Tibial nerve (tissue), 3 donors: ENCODE data around the gene ADGRF5.

Experiments used
- POLR2A ChIP-seq, 2 donors: fragments of 450-650 bp; IDR thresholded peaks; one replicate each; pipeline ENCODE4 v1.6.1; 2017; ENCODE audit warnings: antibody characterized with exemption in 2 of 2, mild to moderate bottlenecking in 2 of 2, moderate library complexity in 2 of 2
- TF ChIP-seq, protein P1 (sequence below), 5 experiments: fragments of 200-600 bp in 3 of 5; fragments of 450-650 bp in 2 of 5; sonication (generic) in 3 of 5; IDR thresholded peaks; one replicate each; pipeline ENCODE4 v1.5.1; 2016 to 2019; ENCODE audit warnings: antibody characterized with exemption in 5 of 5, mild to moderate bottlenecking in 3 of 5, moderate library complexity in 2 of 5

DNA sequence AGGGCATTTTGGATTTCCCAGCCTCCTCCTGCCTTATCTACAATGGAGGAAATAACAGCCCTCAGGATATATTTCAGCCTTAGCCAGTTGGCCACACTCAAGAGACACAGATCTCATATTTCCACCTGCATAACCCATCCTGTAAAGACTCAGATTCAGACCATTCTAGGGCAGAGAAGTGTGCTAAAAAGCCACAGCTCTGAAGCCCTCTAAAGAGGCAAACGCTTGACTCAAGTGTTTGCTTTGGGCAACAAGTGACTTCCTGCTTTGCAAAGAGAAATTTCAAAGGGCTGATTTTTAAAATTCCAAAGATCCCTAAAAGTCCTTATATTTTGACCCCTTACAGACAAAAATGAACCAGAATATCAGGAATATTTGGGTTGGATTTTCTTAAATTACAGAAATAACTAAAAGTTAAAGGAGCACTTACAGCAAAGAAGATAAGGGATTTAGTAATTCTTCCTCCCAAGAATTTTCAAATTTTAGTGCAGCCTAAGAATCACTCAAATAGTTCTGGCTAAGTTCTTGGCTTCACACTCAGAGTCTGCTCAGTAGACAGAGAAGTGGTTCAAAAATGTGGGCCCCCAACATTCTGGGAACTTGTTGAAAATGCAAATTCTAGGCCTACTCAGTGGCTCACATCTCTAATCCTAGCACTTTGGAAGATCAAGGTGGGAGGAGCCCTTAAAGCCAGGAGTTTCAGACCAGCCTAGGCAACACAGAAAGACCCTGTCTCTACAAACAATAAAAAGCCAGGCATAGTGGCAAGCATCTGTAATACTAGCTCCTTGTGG, 18.9 kb upstream of the ADGRF5 start:
- TF ChIP-seq POLR2A (IDR thresholded peaks at IDR 0.05): no peak
- TF ChIP-seq, protein P1, sequence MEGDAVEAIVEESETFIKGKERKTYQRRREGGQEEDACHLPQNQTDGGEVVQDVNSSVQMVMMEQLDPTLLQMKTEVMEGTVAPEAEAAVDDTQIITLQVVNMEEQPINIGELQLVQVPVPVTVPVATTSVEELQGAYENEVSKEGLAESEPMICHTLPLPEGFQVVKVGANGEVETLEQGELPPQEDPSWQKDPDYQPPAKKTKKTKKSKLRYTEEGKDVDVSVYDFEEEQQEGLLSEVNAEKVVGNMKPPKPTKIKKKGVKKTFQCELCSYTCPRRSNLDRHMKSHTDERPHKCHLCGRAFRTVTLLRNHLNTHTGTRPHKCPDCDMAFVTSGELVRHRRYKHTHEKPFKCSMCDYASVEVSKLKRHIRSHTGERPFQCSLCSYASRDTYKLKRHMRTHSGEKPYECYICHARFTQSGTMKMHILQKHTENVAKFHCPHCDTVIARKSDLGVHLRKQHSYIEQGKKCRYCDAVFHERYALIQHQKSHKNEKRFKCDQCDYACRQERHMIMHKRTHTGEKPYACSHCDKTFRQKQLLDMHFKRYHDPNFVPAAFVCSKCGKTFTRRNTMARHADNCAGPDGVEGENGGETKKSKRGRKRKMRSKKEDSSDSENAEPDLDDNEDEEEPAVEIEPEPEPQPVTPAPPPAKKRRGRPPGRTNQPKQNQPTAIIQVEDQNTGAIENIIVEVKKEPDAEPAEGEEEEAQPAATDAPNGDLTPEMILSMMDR (IDR thresholded peaks at IDR 0.05): no peak
